A549 treated with RU486 at 1 μM for 4 hours (cell line): ENCODE results near the gene OR2A14. TPM values are rescaled to one million over a fixed set of nuclear protein-coding genes. Genes with fewer than 3 reads are reported as not detected.

ENCODE experiments used
- total RNA-seq: library from RNA; stranded (reverse); fragments of 200-300 nt; extraction: Qiagen RNA extraction; gene quantifications from 5 replicates; pipeline ENCODE4 v1.2.3, GENCODE V29; 2022; ENCODE audit warnings: low read depth

The OR2A14 gene, protein sequence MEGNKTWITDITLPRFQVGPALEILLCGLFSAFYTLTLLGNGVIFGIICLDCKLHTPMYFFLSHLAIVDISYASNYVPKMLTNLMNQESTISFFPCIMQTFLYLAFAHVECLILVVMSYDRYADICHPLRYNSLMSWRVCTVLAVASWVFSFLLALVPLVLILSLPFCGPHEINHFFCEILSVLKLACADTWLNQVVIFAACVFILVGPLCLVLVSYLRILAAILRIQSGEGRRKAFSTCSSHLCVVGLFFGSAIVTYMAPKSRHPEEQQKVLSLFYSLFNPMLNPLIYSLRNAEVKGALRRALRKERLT
- not detected in 5 replicates for total RNA-seq

DNA sequence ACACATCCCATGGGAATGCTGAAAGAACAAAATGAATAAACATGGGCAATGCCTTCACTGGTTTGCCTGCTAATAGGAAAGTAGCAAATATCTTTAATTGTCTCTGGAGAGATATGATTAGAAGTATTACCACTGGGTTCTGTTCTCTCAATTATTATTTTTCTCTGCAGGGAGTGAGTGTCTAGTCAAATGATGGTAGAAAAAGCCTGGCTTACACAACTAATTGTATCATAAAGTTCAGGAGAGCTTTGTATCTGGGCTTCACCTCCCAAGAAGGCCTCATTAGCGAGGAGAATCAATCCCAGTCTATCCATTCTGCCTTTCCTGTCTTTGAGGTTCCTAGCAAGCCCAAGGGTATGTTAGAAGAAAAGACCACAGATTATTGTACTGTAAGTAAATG is at the start of gene OR2A14:
OR2A14 (plus strand) TSS at position 301 of the 400 bp plus-strand sequence. CDS start 5,937 bp downstream, outside the sequence.

DNA sequence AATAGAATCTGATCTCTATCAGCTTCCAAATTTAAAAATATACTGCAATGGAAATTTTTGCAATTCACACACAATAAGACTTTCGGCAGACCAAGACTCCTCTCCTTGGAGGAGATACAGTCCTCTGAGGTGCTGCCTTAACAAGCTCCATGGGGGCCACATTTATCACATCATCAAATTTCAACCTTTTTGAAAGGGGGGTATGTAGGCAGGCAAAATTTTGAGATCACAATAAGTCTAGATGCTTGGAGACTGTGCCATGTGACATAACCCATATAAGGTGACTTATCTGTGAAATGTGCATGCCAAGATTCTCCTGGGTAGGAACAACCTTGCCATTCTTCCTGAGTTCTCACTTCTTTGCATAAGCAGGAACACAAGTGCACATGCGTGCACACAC is 37.0 kb upstream of the OR2A14 start, which contains the start of gene OR2A12:
OR2A12 (plus strand) TSS at position 301 of the 400 bp plus-strand sequence. CDS start 8,830 bp downstream, outside the sequence.

DNA sequence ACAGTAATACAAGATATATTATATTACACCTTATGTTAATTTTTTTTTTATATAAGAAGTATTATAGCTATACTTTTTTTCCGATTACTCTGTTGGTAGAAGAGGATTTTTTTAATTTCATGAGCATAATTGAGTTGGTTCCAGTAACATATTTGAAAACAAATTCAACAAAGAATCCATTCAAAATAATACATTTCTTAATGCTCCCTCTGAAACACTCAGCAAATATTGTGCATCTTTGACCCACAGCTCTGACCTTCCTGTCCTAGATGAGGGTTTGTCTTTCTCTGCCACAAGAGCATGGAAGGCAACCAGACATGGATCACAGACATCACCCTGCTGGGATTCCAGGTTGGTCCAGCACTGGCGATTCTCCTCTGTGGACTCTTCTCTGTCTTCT is 13.7 kb upstream of the OR2A14 start, which contains the start of gene OR2A2:
OR2A2 (plus strand) TSS at position 301 of the 400 bp plus-strand sequence; CDS start at position 301, 0 bp downstream.

Other genes with a start within 250 kb of the OR2A14 start
- 12.6 to 20.3 TPM (median 19.5 TPM) in 5 replicates for gene TCAF1, start 221.0 kb upstream of the OR2A14 start, total RNA-seq
- not detected in 5 replicates for gene OR2F2, start 187.9 kb upstream of the OR2A14 start, total RNA-seq
- not detected in 5 replicates for gene OR2F1, start 168.3 kb upstream of the OR2A14 start, total RNA-seq
- not detected in 5 replicates for gene OR6B1, start 122.9 kb upstream of the OR2A14 start, total RNA-seq
- not detected in 5 replicates for gene OR2A5, start 74.2 kb upstream of the OR2A14 start, total RNA-seq
- gene OR2A25, start 53.4 kb upstream of the OR2A14 start, total RNA-seq, result not detected in 5 replicates
- gene OR2A12, start 36.9 kb upstream of the OR2A14 start, total RNA-seq, result not detected in 5 replicates
- gene OR2A2, start 13.6 kb upstream of the OR2A14 start, total RNA-seq, result not detected in 5 replicates
- 0.05 TPM in 1 of 5 replicates, not detected in the others for gene CTAGE4, start 60.3 kb downstream of the OR2A14 start, total RNA-seq
- gene ARHGEF35, start 72.7 kb downstream of the OR2A14 start, total RNA-seq, result 0.22 to 0.59 TPM (median 0.26 TPM) in 5 replicates
- gene OR2A42, start 116.4 kb downstream of the OR2A14 start, total RNA-seq, result not detected in 5 replicates
- gene OR2A7, start 141.6 kb downstream of the OR2A14 start, total RNA-seq, result not detected in 5 replicates
- 0.12 TPM in 1 of 5 replicates, not detected in the others for gene CTAGE8, start 146.1 kb downstream of the OR2A14 start, total RNA-seq
- gene OR2A1, start 189.2 kb downstream of the OR2A14 start, total RNA-seq, result not detected in 5 replicates
- 1.6 to 2.0 TPM (median 1.6 TPM) in 5 replicates for gene ARHGEF5, start 232.2 kb downstream of the OR2A14 start, total RNA-seq